Liver (tissue), 3 donors: ENCODE results near the gene COLEC11.

ENCODE experiments used
- EGR1 ChIP-seq, 2 donors: IDR thresholded peaks; 2 replicates each; pipeline ENCODE4 v1.6.1; 2016 to 2018; ENCODE audit warnings: antibody characterized with exemption in 2 of 2, low read depth in 2 of 2
- GABPA ChIP-seq, 2 donors: IDR thresholded peaks in 1 of 2; conservative IDR thresholded peaks in 1 of 2; 2 replicates each; pipeline ENCODE4 v1.6.1; 2016; ENCODE audit warnings: antibody characterized with exemption in 2 of 2, mild to moderate bottlenecking in 1 of 2, moderate library complexity in 1 of 2
- TF ChIP-seq, protein P1 (sequence below): fragments of 150-350 bp; IDR thresholded peaks from 2 replicates; pipeline ENCODE4 v1.5.1; 2017; ENCODE audit warnings: improper control_type of control experiment, low read depth, low read length; ENCODE audit not compliant: missing input control
- TF ChIP-seq, protein P2 (sequence below): IDR thresholded peaks from 2 replicates; pipeline ENCODE4 v1.6.1; 2016; ENCODE audit warnings: antibody characterized with exemption
- donor health status: healthy.
- donor health status: healthy.

DNA sequence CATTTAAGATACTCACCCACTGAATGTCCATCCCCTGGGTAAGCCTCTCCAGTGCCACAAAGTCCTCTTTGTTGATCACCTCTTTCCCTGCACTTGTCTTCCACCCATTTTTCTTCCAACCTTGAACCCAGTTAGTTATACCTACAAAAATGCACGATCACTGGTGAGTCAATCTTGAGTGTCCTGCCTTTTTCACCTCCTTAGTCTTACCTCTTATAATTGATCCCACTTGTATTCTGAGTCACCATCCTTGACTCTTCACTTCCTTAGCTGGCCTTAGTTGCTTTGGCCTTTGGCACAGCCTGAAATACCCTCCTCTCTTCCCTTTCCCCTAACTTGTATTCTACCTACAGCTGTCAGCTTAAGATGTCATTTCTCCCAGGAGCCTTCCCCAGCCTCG, 47.0 kb upstream of the COLEC11 start:
- TF ChIP-seq, protein P1, sequence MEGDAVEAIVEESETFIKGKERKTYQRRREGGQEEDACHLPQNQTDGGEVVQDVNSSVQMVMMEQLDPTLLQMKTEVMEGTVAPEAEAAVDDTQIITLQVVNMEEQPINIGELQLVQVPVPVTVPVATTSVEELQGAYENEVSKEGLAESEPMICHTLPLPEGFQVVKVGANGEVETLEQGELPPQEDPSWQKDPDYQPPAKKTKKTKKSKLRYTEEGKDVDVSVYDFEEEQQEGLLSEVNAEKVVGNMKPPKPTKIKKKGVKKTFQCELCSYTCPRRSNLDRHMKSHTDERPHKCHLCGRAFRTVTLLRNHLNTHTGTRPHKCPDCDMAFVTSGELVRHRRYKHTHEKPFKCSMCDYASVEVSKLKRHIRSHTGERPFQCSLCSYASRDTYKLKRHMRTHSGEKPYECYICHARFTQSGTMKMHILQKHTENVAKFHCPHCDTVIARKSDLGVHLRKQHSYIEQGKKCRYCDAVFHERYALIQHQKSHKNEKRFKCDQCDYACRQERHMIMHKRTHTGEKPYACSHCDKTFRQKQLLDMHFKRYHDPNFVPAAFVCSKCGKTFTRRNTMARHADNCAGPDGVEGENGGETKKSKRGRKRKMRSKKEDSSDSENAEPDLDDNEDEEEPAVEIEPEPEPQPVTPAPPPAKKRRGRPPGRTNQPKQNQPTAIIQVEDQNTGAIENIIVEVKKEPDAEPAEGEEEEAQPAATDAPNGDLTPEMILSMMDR: no peak
- TF ChIP-seq, protein P2, sequence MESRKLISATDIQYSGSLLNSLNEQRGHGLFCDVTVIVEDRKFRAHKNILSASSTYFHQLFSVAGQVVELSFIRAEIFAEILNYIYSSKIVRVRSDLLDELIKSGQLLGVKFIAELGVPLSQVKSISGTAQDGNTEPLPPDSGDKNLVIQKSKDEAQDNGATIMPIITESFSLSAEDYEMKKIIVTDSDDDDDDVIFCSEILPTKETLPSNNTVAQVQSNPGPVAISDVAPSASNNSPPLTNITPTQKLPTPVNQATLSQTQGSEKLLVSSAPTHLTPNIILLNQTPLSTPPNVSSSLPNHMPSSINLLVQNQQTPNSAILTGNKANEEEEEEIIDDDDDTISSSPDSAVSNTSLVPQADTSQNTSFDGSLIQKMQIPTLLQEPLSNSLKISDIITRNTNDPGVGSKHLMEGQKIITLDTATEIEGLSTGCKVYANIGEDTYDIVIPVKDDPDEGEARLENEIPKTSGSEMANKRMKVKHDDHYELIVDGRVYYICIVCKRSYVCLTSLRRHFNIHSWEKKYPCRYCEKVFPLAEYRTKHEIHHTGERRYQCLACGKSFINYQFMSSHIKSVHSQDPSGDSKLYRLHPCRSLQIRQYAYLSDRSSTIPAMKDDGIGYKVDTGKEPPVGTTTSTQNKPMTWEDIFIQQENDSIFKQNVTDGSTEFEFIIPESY: no peak
- no peak for TF ChIP-seq GABPA (IDR thresholded peaks at IDR 0.05 in 1 of 2, conservative IDR thresholded peaks at IDR 0.05 in 1 of 2)
- no peak for TF ChIP-seq EGR1 (IDR thresholded peaks at IDR 0.05; ENCODE audit: low read depth in 2 of 2)
